Activated B cell treated with CpG ODN at 0.5 μM for 24 hours (primary cell): ENCODE data around the gene ZNF717. TPM values are rescaled to one million over a fixed set of nuclear protein-coding genes. Genes with fewer than 3 reads are reported as not detected.
A peak's percentile ranks its signal among the peaks of the same experiment; 100 is the strongest.
"Not testable (repeated sequence)": the region's sequence is repeated elsewhere in the genome, so short reads cannot be mapped to it uniquely, and the experiment has no call there.

Experiments used
- ATAC-seq: fragments of 200-7000 bp; cut with Tn5 transposase; one replicate; pipeline ENCODE4 v1.10.0; 2021; ENCODE audit warnings: low read depth, mild to moderate bottlenecking, moderate library complexity
- CTCF ChIA-PET: fragments of 350-600 bp; sonication (Branson Sonifier 250); formaldehyde crosslinking; loops from one replicate; lab custom pipeline; 2021; ENCODE audit warnings: antibody characterized with exemption; lab: Charles Lee
- POLR2A ChIA-PET: fragments of 350-600 bp; sonication (Branson Sonifier 250); formaldehyde crosslinking; loops from one replicate; lab custom pipeline; 2021; ENCODE audit warnings: antibody characterized with exemption; lab: Charles Lee
- DNase-seq: peaks from one replicate; pipeline ENCODE4 v3.0.0; 2022
- H3K27ac Mint-ChIP-seq: one replicate; pipeline ENCODE4 v1.8.0; 2020; ENCODE audit warnings: mixed read lengths
- H3K27me3 Mint-ChIP-seq: one replicate; pipeline ENCODE4 v1.8.0; 2021; ENCODE audit warnings: mixed read lengths
- H3K36me3 Mint-ChIP-seq: one replicate; pipeline ENCODE4 v1.8.0; 2021; ENCODE audit warnings: low read depth, mixed read lengths
- H3K4me1 Mint-ChIP-seq: one replicate; pipeline ENCODE4 v1.8.0; 2021; ENCODE audit warnings: mixed read lengths
- H3K4me3 Mint-ChIP-seq: one replicate; pipeline ENCODE4 v1.8.0; 2020; ENCODE audit warnings: mild to moderate bottlenecking, mixed read lengths
- H3K9me3 Mint-ChIP-seq: one replicate; pipeline ENCODE4 v1.8.0; 2020; ENCODE audit warnings: mixed read lengths
- CTCF ChIP-seq: fragments of 200-600 bp; IDR thresholded peaks from one replicate; pipeline ENCODE4 v1.8.0; 2022; ENCODE audit warnings: antibody characterized with exemption, mild to moderate bottlenecking
- intact Hi-C: fragments of 100-400 bp; cut with micrococcal nuclease; formaldehyde crosslinking; loops from one replicate; pipeline ENCODE4 v1.15.1; 2024
- total RNA-seq: library from RNA; stranded (reverse); gene quantifications from 2 replicates; pipeline ENCODE4 v1.2.3, GENCODE V29; 2022

ZNF717 gene
- total RNA-seq, 1 donor from 2014 or later: 15.3 TPM

- Mint-ChIP-seq H3K4me1 (peaks cover 25% of the 10 kb centered on the region), H3K27ac (peak overlapping the region; percentile 47), H3K27me3 (no peaks in the 10 kb centered on the region), H3K9me3 (peaks cover 28% of the 10 kb centered on the region), H3K4me3 (no peak overlapping the region), H3K36me3 (peaks cover 72% of the 10 kb centered on the region)
- no peak for TF ChIP-seq CTCF
- ATAC-seq (no peak), DNase-seq (no peak)
- intact Hi-C loops: no loop called here
- CTCF ChIA-PET: no interaction called here
- POLR2A ChIA-PET: no interaction called here
These were observed 4.1 kb downstream of the ZNF717 start for GRCh38 chr3:75781079-75781745.

DNA sequence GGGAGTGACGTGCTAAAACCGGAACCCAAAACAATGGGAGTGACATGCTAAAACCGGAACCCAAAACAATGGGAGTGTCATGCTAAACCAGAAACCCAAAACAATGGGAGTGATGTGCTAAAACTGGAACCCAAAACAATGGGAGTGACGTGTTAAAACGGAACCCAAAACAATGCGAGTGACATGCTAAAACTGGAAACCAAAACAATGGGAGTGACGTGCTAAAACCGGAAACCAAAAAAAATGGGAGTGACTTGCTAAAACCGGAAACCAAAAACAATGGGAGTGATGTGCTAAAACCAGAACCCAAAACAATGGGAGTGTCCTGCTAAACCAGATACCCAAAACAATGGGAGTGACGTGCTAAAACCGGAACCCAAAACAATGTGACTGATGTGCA, 7.6 kb downstream of the ZNF717 start:
- H3K27me3 Mint-ChIP-seq, CTCF ChIA-PET, H3K4me1 Mint-ChIP-seq, DNase-seq, H3K4me3 Mint-ChIP-seq, intact Hi-C loops, H3K27ac Mint-ChIP-seq, ATAC-seq, POLR2A ChIA-PET: not testable (repeated sequence)
- H3K36me3 Mint-ChIP-seq: peaks cover 69% of the 10 kb centered on the region
- peaks cover 21% of the 10 kb centered on the region for H3K9me3 Mint-ChIP-seq

DNA sequence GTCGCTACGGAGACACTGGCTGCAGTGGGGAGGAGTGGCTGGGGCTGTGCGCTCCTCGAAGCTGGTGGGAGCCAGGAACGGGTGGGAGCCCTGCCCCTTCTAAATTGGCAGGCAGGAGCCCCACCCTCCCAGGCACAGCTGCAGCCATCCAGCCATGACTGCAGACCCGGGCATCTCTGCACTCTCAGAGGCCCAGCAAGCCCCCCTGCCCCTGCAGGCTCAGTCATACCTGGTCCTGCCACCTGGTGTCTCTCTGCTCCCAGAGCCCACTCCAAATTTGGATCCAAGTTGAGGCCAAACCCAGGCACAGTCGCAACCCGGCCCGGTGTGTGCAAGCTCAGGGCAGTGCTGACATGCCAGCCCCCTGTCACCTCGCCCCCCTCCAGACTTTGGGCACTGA, 13.7 kb downstream of the ZNF717 start:
- DNase-seq, H3K27ac Mint-ChIP-seq, H3K9me3 Mint-ChIP-seq, H3K4me1 Mint-ChIP-seq, H3K4me3 Mint-ChIP-seq, intact Hi-C loops, CTCF ChIA-PET, H3K27me3 Mint-ChIP-seq, ATAC-seq, POLR2A ChIA-PET: not testable (repeated sequence)
- H3K36me3 Mint-ChIP-seq: peaks cover 60% of the 10 kb centered on the region

DNA sequence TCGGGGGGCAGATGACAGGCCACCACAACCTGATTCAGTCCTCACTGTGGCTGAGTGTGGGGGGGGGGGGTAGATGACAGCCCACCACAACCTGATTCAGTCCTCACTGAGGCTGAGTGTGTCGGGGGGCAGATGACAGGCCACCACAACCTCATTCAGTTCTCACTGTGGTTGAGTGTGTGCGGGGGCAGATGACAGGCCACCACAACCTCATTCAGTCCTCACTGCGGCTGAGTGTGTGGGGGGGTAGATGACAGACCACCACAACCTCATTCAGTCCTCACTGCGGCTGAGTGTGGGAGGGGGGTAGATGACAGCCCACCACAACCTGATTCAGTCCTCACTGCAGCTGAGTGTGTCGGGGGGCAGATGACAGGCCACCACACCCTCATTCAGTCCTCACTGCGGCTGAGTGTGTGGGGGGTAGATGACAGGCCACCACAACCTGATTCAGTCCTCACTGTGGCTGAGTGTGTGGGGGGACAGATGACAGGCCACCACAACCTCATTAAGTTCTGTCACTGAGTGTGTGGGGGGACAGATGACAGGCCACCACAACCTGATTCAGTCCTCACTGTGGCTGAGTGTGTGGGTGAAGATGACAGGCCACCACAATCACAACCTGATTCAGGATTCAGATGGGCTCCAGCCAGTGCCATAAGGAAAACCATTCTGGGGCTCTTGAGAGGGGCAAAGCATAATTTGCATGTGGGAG, 16.9 kb downstream of the ZNF717 start:
- DNase-seq (no peak), ATAC-seq (no peak)
- CTCF ChIA-PET: no interaction called here
- no peak for TF ChIP-seq CTCF
- POLR2A ChIA-PET: no interaction called here
- Mint-ChIP-seq H3K36me3 (peaks cover 75% of the 10 kb centered on the region), H3K27me3 (no peaks in the 10 kb centered on the region), H3K9me3 (peaks cover 22% of the 10 kb centered on the region), H3K27ac (no peak overlapping the region), H3K4me1 (peaks cover 2% of the 10 kb centered on the region), H3K4me3 (no peak overlapping the region)
- intact Hi-C loops: no loop called here

DNA sequence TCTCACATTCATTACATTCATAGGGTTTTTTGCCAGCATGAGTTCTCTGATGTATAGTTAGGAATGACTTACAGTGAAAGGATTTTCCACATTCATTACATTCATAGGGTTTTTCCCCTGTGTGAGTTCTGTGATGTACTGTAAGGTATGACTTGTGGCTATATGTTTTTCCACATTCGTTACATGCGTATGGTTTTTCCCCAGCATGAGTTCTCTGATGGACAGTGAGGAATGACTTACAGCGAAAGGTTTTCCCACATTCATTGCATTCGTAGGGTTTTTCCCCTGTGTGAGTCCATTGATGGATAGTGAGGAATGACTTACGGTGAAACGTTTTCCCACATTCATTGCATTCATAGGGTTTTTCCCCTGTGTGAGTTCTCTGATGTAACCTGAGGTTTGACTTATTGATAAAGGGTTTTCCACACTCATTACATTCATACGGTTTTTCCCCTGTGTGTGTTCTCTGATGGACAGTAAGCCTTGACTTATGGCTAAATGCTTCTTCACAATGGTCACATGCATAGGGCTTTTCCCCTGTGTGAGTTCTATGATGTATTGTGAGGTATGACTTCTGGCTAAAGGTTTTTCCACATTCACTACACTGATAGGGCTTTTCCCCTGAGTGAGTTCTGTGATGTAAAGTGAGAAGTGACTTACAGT, 47.4 kb downstream of the ZNF717 start:
- Mint-ChIP-seq H3K27ac (no peak overlapping the region), H3K4me3 (no peak overlapping the region), H3K9me3 (peaks cover 46% of the 10 kb centered on the region), H3K27me3 (no peaks in the 10 kb centered on the region), H3K36me3 (peaks cover 81% of the 10 kb centered on the region), H3K4me1 (no peaks in the 10 kb centered on the region)
- no peak for TF ChIP-seq CTCF
- DNase-seq (no peak), ATAC-seq (no peak)
- intact Hi-C loops: no loop called here
- POLR2A ChIA-PET: no interaction called here
- CTCF ChIA-PET: no interaction called here

GRCh38 chr3:75727985-75728384, 57.4 kb downstream of the ZNF717 start:
- no peaks in the 10 kb centered on the region for H3K27me3 Mint-ChIP-seq
- no peak overlapping the region for H3K4me3 Mint-ChIP-seq
- intact Hi-C loops: no loop called here
- CTCF ChIA-PET: no interaction called here
- peaks cover 58% of the 10 kb centered on the region for H3K9me3 Mint-ChIP-seq
- H3K4me1 Mint-ChIP-seq: no peaks in the 10 kb centered on the region
- POLR2A ChIA-PET: no interaction called here
- TF ChIP-seq CTCF: no peak
- DNase-seq (no peak), ATAC-seq (no peak)
- no peak overlapping the region for H3K27ac Mint-ChIP-seq
- H3K36me3 Mint-ChIP-seq: peaks cover 69% of the 10 kb centered on the region
